DMS153 treated with DMSO at 0.1 percent for 48 hours (cell line): Measurements from ENCODE around the gene DNAJC24.
A peak's percentile ranks its signal among the peaks of the same experiment; 100 is the strongest.
"Not testable (repeated sequence)": the region's sequence is repeated elsewhere in the genome, so short reads cannot be mapped to it uniquely, and the experiment has no call there.

Experiments used
- DNase-seq: peaks from one replicate; lab custom pipeline; 2025; ENCODE audit not compliant: unreplicated experiment; lab: John Stamatoyannopoulos, UW

Gene DNAJC24, protein sequence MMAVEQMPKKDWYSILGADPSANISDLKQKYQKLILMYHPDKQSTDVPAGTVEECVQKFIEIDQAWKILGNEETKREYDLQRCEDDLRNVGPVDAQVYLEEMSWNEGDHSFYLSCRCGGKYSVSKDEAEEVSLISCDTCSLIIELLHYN

DNA sequence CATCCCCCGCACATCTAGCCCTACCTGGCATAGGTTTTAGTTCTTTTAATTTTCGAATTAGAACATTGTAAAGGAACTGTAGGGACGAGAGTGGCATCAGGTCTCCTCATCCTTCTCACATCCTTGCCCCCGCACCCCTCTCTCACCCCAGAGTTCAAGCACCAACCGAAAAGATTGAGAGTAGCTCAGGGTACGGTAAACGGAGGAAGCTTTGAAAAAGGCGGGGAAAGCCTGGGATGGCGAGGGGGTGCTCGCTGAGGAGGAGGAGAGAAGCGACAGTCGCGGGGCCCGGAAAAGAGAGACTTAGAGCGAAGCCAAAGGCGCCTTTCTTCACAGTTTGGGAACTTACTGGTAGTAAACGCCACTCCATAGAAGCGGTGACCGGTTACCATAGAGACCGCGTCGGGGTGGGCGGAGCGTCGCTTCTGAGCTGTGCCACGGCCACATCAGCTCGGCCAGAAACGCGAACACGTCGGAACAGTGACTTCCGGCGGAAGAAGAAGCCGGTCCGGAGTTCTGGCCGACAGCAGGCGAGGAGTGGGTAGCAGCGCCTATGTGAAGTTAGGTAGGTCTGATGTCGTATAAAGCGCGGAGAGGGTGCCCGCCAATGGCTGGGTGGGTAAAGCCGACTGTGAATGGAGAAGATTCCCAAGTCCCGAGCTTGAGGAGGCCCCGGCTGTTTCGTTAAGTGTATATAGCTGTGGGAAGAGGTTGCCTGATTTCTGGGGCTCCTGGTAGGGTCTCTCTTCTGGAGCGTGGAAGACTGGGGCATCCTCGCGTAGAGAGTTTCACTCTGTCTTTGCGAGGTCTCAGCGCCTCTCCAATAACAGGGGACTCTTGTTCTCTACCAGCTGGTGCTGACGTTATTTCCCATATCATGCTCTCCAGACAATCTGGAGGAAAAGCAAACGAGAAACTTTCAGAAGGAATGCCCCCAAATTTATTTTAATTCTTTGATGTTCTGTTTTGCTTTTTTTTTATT, at the start of gene DNAJC24, which contains the start of gene DCDC1:
TSS of gene DNAJC24 (plus strand) at position 513 of the 982 bp plus-strand sequence. CDS start 889 bp downstream, outside the sequence.
TSS of gene DCDC1 (minus strand) at position 392 of the 982 bp plus-strand sequence. CDS start 41,459 bp downstream, outside the sequence.
- peak; percentile 87 for DNase-seq

DNA sequence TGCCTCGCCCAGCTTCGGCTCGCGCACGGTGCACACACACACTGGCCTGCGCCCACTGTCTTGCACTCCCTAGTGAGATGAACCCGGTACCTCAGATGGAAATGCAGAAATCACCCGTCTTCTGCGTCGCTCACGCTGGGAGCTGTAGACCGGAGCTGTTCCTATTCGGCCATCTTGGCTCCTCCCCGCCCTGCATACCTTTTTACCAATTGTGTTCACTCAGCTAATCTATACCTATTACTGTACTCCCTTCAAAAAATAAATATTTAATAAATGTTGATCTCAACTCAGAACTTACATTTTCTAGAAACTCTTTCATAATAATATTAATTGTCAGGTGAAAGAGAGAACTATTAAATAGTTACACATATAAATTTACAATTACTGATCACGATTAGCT, 48.2 kb upstream of the DNAJC24 start:
- not testable (repeated sequence) for DNase-seq

DNA sequence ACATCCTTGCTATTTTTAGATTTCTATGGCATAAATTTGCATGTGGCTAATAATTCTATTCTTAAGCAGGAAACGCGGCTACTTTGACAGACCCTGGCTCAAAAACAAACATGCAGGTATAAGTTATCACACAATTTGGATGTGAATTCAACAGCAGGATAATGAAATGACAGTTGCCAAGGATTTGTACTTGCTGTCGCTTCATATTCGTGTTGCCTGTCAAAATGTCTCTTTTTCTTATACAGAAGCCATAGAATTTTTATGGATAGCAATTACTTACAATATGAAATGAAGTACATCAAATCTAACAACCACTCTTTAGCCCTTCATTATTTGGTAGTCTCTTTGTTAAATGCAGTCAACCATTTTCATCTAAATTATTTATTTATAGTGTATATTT, 46.5 kb upstream of the DNAJC24 start:
- DNase-seq, result no peak

DNA sequence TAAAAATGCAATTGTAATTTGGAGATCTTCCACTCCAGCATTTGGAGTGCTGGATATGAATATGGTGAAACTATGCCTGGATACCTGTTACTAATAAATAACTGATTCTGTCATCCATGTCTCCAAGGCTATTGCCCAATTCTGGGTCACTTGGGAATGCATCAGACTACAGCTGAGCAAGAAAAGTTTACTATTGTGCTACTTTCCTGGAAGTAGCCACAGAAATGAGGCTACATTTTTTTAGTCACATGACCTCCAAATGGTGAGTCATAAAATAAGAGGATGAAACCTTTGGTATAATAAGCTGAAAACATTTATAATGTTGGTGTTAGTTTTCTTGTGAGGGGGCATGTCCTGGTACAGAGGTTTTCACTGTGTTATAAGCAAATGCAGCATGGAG, 44.5 kb upstream of the DNAJC24 start:
- DNase-seq, result no peak

DNA sequence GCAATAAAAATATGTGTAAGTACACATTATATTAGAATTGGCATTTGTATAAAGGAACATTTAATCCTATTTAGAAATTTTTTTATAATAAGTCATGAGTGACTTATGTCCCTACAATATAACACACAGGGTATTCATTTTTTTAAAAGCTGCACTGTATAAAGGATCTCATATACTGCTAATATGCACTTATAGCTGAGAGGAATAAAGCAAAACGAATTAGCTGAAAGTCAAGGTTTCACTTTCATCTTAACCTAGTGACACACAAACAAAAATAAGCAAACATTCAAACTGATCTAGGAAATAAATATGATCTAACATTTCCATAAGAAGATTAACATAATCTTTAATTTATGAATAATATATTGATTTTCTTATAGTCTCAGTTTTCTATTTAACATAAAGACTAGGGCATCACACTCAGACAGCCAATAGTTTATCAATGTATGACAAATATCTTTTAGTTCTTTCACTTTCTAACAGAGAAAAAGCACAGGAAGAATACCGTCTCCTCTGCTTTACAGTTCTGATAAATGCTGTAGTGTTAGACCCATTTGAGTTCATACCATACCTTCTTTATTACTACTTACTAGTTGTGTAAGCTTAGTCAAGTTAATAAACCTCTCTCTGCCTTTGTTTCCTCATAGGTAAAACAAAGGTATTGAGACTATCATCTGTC, 43.1 kb upstream of the DNAJC24 start:
- DNase-seq, result no peak

DNA sequence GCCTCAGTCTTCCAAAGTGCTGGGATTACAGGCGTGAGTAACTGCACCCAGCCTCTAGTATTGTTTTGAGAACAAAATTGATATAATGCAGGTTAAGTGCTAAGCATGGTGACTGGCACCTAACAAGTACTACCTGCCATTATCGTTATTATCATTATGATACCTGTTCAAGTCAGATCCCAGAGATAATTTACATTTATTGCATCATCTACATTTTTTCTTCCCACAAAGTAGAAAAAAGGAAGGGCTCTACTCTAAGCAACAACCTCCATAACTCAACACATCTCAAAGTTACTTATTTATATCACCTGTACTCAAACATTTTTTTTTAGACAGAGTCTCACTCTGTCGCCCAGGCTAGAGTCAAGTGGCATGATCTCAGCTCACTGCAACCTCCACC, 42.2 kb upstream of the DNAJC24 start:
- DNase-seq, result no peak

DNA sequence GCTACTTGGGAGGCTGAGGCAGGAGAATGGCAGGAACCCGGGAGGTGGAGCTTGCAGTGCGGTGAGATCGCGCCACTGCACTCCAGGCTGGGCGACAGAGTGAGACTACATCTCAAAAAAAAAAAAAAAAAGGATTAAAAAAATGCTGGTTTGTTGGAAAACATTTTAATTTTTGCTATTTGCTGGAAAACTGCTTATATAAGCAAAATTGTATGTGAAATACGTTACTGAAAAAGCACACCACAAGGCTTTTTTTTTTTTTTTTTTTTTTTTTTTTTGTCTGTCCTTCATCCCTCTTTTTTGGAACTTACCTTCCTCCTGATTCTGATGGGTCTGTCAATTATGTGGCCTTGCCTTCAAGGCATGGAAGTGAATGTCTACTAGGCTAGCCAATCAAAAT, 41.0 kb upstream of the DNAJC24 start:
- no peak for DNase-seq

DNA sequence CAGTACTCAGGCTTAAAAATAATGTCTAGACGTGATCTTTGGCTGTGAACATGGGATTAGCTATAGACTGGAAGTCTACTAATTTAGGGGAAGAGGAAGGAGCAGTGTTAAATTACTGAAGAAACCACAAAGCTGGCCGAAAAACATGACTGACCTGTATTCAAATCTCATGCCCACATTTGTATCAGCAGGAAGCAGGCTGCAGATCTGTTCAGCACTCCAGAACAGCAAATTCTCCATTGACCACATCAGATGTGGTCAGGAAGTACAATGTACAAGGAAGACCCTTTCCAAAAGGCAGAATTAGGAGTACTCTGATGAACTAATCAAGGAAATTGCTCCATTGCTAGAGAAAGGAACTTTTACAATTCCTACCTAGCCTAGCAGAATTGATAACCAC, 31.9 kb upstream of the DNAJC24 start:
- DNase-seq, result no peak

DNA sequence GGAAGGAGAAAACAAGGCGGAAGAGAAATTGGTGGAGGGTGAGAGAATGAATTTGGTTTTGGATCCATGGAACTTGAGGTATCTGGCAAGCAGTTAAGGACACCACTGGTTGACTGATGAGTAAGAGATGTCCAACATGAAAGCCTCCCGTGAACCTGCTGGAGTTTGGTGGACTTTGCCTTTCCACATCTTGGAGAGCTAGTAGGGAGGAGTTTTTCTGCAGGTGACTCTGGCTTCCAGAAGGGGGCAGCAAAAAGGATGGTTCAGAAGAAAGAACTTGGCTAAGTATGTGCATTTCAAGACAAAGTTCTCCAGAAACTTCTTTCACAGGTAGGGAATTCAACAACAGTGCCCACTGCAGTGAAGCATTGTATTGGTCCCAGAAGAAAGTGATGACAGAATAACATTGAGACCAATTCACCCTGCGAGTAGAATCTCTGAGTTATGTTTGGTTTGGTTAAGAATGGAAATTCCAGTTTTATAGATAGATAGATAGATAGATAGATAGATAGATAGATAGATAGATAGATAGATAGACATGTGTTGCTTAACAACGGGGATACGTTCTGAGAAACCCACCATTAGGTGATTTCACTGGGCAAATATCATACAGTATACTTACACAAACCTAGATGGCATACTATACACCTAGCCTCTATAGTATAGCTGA, 28.6 kb upstream of the DNAJC24 start:
- no peak for DNase-seq

DNA sequence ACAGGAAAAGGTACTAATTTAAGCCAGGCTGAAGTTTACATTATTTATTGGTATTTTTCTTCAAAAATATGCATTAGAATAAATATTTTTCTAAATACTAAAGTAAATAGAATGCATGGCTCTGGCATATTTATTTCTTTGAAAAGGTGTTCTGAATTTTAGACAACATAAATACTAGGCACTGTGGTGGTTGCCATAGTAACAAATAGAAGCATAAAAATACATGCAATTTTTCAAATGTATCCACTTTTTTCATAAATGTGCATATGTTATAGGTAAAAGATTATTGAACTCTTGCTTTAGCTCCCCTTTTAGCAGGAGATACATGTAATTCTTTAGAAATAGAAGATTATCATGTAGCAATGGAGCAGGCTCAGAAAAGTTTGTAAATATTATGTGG, 18.5 kb upstream of the DNAJC24 start:
- DNase-seq, result no peak

DNA sequence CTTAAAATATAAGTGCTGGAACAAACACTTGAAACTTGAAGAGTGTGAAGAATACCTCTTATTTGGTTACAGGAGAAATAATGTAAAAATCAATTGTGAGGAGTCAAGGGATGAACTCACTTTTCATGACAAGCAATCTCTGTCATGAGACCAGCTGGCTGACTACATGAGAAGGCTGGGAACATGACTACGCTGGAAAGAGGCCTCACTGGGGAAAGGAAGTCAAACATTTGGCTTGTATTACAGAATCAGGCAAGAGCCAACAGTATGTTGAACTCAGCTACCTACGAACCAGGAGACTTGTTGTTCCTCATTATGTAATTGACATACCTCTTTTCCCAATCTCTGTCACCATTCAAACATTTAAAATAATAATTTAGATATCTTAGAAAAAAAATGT, 14.5 kb upstream of the DNAJC24 start:
- no peak for DNase-seq

DNA sequence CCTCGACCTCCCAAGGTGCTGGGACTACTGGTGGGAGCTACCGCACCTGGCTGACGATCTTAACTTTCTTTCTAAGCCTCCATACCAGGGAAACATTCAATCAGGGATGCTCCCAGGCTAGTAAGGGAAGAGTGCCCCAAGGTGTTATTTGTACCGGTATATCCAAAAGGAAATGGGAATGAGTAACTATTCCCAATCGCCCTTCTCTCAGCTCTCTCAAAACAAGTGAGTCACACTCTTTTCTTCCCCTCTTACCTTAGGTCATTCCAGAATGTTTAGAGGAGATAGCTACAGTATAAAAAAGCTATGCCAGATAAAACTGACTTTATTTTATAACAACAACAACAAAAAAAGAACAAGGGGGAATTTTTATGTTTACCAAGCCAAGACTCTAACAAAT, 13.8 kb upstream of the DNAJC24 start:
- no peak for DNase-seq

DNA sequence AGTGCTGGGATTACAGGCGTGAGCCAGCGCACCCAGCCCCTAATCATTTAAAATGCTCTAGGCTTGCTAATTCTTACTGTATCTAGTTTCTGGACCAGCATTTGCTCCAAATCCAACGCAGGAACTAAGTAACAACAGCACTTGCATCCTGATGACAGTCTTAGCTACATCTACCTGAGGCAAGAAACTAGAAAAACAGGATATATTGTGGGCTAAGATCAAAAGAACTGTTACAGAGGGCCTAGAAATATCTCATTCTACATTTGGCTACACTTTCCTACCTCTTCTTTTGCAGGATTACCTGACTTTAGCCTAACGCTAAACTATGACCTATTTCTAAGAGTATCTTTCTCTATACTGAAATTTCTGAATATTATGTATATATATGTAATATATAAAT, 7.9 kb upstream of the DNAJC24 start:
- DNase-seq, result no peak

DNA sequence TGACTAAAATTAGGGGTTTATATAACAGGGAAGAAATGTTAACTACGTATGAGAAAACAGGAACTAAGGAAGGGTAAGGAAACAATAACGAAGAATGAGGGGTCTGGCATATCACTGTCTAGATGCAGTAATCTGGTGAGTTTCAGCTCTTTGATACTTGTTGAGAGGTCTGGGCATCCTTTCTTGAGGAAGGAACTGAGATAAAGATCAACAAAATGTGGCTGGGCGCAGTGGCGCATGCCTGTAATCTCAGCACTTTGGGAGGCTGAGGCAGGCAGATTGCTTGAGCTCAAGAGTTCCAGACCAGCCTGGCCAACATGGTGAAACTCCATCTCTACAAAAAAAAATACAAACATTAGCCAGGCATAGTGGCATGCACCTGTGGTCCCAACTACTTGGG, 2.9 kb upstream of the DNAJC24 start:
- no peak for DNase-seq

DNA sequence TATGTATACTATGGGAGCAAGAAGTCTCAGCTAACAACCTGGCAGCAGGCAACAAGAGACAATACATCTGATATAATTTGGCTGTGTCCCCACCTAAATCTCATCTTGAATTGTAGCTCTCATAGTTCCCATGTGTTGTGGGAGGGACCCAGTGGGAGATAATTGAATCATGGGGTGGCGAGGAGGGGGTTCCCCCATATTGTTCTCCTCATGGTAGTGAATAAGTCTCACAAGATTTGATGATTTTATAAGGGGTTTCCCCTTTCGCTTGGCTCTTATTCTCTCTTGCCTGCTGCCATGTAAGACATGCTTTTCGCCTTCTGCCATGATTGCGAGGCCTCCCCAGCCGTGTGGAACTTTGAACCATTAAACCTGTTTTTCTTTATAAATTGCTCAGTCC, 6.2 kb downstream of the DNAJC24 start:
- DNase-seq, result no peak

DNA sequence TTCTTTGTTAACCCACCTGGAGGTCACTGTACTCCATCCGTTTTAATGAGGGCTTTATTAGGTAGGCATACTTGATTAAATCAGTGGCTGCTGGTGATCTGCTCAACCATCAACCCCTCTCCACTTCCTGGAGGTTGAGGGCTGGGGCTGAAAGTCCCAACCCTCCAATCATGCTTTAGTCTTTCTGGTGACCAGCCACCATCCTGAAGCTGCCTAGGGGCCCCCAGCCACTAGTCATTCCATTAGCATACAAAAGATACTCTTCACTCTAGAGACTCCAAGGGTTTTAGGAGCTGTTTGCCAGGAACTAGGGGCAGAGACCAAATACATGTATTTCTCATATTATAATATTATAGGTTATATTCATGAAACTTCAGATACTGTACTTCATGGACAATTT, 13.5 kb downstream of the DNAJC24 start:
- DNase-seq, result no peak

DNA sequence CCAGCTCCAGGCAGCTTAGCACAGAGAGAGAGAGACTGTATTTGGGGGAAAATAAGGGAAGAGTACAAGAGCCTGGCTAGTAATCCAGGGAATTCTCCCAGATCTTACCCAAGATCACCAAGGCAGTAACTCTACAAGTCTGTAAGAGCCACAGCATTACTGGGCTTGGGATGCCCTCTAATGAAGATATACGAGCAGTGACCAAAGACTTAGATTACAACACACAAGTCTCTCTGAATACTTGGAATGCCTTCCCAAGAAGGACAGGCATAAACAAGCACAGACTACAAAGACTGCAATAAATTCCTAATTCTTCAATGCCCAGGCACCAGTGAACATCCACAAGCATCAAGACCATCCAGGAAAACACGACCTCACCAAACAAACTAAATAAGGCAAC, 17.7 kb downstream of the DNAJC24 start:
- no peak for DNase-seq

DNA sequence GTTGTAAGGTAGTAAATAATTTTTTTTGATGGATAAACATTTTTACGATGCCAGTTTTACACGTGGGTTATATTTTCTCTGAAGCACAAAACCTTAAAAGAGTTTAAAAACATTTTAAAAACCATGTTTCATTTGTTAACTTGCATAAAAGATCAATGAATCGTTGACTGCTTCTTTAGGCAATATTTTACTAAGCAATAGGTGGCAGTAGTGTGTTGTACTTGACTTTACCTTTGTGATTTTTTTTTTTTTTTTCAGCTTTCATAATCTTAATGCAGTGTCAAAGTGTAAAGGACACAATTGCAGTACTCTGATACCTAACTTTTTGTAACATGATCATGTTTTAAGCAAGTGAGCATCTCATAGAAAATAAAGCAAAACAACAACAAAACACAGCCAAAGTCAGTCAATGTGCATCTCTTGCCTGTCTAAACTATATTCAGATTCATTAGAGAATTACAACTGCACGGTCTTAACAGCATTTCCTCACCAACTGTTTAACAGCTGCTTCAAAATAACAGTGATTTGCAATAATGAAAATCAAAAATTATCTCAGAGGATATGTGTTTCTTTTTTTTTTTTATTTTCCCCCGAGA, 27.7 kb downstream of the DNAJC24 start:
- no peak for DNase-seq

DNA sequence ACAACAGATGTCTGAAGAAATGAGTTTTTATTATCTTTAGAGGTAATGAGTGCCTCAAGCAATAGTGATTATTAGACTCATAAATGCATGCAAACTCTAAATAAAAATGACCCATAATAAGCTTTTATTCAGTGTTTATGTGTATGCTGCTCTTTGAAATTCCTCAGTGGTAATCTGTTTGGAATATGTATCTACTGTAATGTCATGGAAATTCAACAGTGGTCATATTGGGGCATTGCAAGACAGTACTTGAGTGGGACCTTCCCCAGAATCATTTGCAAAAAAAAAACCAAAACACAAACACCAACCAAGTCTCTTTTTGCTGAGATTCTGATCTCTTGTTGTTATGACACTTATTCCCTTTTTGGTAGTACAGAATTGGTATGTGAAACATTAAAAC, 35.0 kb downstream of the DNAJC24 start:
- DNase-seq, result no peak

DNA sequence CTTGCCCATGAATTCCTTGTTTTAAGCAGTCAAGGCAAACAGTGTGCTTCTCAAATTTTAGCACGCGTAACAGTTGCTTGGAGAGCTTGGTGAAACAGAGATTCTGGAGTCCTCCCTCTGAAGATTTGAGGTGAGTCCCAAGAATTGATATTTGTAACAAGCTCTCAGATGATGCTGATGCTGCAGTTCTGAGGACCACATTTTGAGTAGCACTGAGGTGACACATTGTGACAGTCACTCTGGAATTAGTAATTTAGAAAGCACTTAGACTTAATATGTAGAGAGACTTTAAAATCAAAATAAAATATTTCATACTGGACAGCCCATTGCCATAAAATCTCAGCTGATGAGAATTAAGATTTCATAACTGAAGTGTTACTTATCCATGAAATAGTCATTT, 38.5 kb downstream of the DNAJC24 start:
- DNase-seq, result no peak

DNA sequence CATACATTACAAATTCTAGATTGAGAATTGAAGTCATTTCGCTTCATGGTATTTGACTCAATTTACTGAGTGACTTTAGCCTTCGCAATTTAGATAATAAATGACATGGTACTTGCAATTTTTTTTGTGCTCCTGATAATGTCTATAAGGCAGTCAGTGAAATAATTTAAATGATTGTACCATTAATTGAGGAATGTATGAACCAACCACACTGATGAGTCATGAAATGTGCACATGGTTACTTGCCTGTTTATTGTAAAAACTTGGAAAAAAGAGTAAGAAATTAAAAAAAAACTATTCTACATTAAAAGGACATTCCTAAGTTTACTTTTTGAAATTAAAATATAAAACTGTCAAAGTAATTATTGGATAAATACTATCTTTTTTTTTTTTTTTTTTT, 43.3 kb downstream of the DNAJC24 start:
- no peak for DNase-seq
